HG02938 (cell line): ENCODE data around the gene MED27.
"Not testable (repeated sequence)": the region's sequence is repeated elsewhere in the genome, so short reads cannot be mapped to it uniquely, and the experiment has no call there.

Experiments
- ATAC-seq: cut with Tn5 transposase; IDR thresholded peaks from one replicate; pipeline ENCODE4 v1.9.1; 2021; ENCODE audit warnings: mild to moderate bottlenecking, moderate library complexity; ENCODE audit not compliant: unreplicated experiment

MED27 gene

DNA sequence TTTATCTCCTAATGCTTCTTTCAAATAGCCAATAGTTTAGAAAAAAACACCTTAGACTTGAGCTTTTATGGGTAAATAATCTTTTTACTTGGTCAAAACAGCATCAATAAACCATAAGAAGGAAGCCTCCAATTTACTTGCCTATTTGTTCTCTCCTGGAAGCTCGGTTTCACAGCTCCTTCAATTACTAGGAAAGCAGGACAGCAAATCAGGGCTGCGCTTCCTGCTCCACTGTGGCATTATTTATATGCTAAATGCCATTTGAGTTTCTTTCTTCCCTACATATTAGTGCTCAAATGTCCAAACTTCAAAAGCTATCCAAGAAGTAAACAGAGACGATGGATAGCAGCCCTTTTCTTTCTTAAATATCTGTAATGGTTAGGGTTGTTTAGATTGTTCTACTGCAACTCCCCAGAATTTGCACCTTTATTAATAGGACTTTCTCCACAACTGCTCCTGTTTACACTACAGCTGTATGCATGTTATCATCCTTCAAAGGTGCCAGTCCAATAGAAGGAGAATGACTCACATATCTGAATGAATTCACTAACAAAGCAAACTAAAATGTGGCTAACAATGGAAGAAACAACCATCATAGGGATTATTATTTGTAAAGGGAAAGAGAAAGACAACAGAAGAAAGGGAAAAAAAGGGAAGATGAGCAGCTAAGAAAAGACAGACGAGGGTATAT is 58.7 kb downstream of the MED27 start:
- no peak for ATAC-seq

DNA sequence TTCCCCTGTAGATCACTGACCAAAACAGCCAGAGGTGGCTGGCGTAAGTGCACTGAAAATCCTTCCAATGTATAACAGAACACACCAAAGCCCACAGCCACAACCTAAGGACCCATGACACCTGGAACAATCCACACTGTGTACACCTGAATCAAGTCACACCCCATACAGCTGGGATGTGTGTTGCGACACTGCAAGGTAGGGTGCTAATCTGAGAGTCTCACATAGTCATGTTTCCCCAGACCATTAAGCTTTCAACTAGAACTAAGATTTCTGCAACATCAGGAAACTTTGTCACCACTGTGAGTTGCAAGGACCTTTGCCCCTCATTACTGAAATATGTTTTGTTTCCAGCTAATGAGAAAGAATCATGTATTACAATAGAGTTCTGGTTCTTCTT is 59.4 kb downstream of the MED27 start:
- ATAC-seq: no peak

DNA sequence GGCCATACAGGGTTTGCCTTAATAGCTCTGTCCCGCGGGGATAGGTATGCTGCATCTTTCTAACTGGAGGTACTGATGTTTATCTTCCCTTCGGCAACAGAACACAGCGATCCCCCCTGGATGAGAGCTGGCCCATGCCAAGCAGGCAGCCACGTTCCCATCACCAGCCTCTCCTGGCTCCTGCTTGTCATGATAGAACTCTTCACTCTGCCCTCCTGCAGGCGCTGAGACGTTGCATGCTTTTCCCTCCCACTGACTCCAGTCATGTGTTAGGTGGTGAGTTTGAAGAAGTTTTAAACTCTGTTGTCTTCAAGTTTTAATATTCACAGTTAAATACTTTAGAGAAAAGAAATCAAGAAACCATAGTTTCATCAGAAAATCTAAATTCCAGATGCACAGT is 60.0 kb downstream of the MED27 start:
- ATAC-seq: no peak

DNA sequence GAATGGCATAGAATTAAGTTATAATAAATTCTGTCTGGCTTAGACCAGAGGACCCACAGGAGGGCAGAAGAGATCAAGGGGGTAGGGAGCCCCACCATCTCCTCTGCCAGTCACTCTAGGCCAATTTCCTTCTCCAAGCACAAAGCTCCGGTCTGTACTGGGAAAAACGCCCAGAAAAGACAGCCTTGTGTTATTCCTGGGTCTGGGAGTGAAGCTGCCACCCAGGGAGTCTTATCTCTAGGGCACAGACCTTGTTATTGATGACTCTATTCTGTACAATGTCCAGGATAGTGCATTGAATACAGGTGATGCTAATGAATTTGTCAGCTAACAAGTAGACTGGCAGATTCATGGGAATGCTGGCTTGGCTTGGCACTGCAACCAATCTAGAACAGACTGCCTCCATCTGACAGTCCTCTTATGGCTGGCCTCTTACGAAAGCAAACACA is 60.7 kb downstream of the MED27 start:
- ATAC-seq: no peak

DNA sequence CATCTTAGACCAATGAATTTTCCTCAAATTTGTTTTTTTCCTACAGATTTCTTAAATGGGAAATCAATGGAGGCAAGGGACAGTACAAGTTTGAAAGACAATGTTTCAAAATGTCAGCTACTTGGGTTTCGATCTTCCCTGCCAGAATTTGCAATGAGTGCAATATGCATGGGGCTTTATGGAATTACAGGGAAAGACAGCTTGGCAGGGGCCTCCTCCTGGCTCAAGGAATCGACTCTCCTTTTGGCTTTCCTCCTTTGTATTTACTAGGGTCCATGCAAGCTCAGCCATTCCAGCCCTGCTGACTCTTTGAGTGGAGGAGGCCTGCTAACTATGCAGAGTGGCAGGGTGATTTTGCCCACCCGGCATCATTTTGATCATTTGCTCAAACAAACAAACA is 63.2 kb downstream of the MED27 start:
- ATAC-seq: no peak

DNA sequence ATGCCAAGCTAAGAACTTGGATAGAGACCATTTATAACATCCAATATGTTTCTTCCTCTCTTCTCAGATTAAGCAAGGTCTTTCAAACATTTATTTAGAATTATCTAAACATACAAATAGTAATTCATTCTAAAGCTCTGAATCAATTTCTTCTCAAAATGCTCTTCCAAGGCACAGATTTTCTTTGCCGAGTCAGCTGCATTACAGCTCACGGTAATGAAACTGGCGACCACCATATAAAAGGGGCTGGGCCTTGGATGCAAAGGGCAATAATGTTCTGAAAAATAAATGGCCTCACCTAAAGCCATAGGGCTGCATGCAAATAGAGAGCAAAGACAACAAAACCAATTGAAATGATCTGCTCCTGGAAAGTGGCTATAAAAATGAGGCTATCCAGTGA is 63.8 kb downstream of the MED27 start:
- ATAC-seq: no peak

DNA sequence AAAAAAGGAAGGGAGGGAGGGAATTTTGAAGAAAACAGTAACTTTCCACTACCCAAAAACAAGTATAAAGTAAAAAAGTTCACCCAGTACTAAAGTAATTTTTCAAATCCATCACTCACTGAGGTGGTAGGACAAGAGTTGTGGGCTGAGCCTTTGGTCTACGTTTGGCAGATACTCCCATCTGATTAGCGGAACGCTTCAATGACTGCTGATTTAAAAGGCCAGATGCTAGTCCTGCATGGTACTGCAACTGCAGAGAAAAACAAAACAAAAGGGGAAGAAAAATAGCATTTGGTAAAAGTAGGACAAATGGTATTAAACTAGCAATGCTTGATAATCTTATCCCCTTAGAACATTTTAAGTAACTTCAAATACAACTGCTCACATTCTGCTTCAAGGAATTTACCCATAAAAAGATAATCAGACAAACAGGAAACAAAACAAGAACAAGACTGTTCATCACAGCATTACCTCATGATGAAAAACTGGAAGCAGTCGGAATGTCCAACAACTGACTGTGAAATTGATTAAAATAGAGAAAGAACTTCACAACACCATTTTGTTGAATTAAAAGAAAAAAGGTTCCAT is 65.4 kb downstream of the MED27 start:
- ATAC-seq: no peak

DNA sequence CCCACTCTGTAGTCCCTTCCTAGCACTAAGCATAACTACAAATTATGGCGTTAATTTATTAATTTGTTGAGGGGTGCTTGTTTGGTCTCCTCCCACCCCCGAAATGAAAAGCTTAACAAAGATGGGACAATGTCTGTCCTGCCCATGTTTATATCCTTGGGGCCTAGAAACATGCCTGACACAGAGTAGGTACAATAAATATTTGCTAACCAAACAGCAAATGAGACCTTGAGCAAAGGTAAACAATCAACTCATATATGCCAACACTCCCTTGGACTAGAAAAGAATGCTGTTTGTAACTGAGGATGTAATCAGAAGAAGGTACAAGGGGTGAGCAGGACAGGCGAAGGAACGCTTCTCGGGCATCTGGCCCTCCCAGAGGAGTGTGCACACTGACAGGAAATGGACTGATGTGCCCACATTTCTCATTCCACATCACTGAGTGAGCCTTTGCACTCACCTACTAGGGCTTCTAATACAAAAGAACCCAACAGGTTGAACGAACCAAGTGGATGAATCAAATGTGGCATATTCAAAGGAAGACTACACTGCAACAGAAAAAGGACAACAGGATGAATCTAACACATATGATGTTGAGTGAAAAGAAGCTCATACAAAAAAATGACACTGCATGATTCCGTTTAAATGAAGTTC is 66.8 kb downstream of the MED27 start:
- no peak for ATAC-seq

DNA sequence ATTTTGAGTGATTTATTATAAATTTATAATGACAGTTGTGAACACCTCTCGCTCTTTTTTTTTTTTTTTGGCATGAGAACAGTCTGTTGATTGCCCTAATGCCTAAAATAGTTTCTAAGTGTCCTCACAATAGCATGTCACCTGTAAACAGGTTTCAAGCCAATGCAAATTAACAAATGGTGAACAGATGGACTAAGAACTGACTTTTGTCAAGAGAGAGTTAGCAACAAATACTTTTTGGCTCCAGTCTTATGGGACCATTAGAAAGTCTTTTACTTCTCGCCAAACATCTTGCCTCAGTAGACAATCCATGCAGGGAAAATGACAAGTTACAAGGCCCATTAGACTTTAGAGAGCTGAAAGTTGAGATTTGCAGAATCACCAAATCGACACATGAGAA is 67.8 kb downstream of the MED27 start:
- ATAC-seq: no peak

DNA sequence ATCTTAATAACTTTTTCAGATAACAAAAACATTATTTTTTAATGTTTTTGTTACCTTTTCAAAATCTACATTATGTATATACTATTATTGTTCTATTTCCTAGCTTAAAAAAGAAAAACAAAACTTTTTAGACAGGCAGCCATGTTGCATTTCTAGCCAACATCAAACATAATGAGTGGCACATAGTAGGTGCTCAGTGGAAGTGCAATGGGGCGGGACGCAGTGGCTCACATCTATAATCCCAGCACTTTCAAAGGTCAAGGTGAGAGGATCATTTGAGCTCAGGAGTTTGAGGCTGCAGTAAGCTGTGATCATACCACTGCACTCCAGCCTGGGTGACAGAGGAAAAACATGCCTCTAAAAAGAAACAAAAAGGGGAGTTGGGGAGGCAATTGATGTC is 68.4 kb downstream of the MED27 start:
- ATAC-seq: no peak

DNA sequence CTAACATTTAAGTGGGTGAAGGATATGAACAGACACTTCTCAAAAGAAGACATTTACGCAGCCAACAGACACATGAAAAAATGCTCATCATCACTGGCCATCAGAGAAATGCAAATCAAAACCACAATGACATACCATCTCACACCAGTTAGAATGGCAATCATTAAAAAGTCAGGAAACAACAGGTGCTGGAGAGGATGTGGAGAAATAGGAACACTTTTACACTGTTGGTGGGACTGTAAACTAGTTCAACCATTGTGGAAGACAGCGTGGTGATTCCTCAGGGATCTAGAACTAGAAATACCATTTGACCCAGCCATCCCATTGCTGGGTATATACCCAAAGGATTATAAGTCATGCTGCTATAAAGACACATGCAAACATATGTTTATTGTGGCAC is 69.5 kb downstream of the MED27 start:
- ATAC-seq: not testable (repeated sequence)

DNA sequence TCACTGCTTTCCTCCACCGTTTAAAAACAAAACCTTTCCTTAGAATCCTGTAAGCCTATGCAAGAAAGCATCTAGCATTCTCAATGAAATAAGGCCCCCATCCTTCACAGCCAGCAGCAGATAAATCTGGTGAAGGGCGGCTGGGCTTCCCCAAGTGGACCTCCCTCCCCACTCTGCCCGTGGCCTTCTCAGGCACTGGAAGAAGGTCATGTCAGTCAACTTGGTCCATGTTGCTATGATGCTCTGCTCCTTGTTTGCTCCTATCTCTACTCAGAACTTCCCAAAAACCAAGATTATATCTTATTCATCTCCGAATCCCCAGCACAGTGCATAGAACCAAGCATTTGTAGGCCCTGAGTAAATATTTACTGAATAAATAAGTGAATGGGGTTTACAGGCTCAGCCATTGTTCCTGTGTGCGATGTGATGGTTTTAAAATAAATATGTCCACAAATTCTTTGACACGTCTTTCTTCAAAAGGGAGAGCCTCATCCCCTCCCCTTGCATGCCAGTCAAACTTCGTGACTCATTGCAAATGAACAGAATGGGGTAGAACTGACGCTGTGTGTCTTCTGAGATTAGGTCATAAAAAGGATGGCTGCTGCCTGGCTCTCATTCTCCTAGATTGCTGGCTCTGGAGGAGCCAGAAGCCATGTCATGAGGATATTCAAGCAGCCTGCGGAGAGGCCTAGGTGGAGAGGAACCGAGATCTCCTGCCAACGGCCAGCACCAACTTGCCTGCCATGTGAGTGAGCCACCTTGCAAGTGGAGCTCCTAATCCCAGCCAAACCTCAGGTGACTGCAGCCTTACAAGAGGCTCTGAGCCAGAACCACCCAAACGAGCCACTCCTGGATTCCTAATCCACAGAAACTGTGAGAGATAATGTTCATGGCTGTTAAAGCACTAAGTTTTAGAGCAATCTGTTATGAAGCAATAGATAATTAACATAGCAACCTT is 70.5 kb downstream of the MED27 start:
- no peak for ATAC-seq

DNA sequence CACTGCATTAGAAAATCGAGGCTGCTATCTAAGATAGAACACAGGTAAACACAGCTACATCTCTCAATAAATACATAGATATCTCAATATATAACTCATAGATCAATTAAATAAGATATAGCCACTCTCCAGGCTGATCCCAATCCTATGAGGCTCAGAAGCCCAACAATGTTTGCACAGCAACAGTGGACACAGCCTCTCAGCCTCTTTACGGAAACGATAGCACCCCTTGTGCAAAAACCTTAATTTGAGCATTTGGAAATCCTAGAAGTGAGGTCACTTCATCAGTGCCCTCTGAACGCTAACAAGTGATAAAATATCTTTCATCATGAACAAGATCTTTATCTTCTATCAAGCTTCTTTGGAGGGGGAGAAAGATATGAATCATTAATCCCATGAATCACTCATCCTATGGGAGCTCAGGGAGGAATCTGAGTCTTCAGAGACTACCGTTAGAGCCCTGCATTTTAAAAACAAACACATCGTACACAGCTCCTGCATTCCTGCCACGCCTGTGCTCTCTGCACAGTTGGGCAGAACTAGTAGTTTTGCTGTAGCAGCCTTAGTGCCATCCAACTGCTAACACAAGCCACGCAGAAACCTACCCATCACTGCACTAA is 71.4 kb downstream of the MED27 start:
- ATAC-seq: no peak

DNA sequence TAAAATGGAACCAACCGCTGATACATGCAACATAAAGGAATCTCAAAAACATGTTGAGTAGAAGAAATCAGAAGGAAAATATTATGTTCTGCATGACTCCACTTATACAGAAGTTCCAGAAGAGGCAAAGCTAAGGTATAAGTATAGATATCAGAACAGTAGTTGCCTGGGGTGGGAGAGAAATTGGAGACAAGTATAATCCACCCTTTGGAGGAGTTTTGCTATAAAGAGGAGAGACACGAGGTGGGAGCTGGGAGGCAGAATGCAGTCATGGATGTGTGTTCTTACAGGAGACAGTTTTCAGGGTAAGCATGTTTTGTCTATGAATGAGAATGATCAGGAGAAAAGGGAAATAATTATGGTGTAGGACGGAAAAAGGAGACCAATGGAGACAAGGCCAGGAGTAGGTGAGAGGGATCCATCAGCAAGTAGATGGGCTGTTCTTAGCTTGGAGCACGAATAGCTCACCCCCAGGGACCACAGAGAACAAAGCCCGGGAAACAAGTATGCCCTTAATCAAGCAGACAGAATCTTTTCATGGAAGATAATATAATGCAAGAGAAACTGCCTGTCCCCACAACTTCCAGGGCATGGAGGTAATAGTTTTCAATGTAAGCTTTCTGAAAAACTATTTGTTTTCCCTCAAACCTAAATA is 72.2 kb downstream of the MED27 start:
- ATAC-seq: no peak

DNA sequence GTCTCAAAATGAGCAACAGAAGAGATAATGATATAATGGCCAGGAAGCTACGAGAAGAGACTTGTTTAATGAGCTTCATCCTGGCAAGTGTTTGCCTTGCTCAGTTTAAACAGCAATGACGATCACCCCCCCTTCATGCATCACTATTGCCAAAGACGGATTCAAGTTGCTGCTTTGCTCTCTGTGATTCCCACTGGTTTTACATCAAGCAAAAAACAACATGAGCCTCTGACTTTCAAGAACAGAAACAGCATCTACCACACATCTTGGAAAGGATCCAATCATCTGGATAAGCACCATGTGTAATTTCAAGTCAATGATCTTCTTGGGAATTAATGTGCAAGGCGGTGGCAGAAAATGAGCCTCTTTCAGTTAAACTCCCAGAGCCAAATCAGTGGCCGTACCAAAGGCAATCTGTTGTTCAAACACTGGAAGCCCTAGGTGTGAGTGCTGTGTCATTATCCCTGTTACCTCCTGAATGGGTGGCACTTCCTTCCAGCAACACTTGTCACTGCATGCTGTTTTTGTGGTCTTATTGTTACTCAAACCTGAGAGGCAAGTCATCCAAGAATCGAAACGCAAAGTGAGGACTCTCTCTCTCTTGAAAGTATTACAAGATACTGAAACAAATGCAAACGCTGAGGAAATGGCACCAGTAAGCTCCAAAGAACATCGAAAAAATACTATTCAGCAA is 72.8 kb downstream of the MED27 start:
- ATAC-seq: peak; percentile 65

DNA sequence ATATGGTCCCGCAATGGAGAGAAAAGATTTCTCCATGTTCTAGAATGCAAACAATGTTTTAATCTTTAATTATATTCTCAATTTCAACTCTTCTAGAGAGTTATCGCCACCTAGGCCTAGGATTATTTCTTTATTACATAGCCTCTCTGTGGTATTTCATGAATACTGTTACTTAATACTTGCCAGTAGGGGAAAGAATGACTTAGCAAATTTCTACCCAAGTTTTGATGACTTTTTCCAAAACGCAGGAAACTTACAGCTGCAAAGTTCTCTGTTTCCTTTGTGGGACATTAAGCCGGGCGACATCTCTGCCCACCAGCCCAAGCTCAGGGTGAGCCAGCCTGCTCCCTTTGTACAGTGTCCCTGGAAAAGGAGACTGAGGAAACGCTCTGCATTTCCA is 73.8 kb downstream of the MED27 start:
- no peak for ATAC-seq

DNA sequence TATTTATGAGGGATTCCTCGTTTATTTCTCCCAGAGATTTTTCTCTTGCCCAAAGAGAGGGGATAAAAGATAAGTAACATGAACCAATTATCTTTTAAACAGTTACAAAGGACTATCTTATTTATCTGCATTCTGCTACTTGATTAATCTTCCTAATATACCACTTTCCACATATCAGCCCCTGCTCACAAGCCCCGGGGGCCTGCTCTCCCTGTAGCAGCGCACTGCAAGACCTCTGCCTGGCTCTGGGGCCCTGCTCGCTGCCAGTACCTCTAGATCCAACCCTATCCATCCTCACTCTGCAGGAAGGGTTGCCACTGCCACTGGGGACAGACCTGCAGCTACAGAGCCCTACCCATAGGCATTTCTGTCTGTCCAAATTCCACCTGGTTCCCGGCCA is 75.3 kb downstream of the MED27 start:
- ATAC-seq: no peak

DNA sequence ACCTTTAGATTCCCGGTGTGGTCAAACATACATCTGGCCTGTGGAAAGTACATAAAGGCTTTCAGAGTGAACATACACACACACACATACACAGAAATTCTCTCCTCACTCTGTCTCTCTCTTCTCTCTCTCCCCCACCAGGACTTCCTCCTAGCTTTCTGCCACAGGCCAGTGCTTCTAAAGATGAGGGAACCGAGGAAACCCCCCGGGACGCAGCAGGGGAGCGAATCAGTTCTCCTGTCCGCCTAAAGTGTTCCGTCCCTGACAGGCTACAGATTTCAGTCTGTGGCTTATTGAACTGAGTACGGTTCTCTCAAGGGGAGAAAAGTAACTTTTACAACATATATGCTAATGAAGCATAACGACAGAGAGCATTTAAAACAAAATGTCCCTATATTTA is 75.8 kb downstream of the MED27 start:
- no peak for ATAC-seq

DNA sequence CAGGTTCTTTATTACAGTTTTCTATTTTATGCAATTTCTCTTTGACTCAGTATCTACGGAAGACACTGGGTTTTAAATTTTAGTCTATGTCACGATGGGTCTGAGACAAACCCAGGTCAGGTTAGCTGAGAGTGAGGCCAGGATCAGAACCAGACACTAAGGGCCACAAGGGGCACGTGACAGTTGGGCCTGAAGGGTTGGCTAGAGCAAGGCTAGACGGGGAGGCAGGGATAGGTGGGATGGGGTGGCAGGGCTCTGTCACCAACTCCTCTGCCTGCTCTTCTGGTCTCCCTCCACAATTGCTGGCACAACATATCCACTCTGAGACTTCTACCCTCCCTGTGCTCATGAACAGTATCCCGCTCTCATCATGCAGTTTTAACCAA is 76.4 kb downstream of the MED27 start:
- ATAC-seq: no peak
